Upper lobe of right lung (tissue), 1 donor: ENCODE data around the gene EIF2S2. TPM values are rescaled to one million over a fixed set of nuclear protein-coding genes. Genes with fewer than 3 reads are reported as not detected.

Experiments
- ATAC-seq: fragments of 200-7000 bp; cut with Tn5 transposase; one replicate; pipeline ENCODE4 v1.9.1; 2020; ENCODE audit warnings: mild to moderate bottlenecking, moderate library complexity
- DNase-seq: peaks from one replicate; pipeline ENCODE4 v3.0.0-alpha.2; 2020
- H3K27ac ChIP-seq: fragments of 200-600 bp; one replicate; pipeline ENCODE4 v1.8.0; 2022
- H3K27me3 ChIP-seq: fragments of 200-600 bp; one replicate; pipeline ENCODE4 v1.8.0; 2022; ENCODE audit warnings: mild to moderate bottlenecking
- H3K36me3 ChIP-seq: fragments of 200-600 bp; one replicate; pipeline ENCODE4 v1.8.0; 2022
- H3K4me1 ChIP-seq: fragments of 200-600 bp; one replicate; pipeline ENCODE4 v1.8.0; 2022
- H3K4me3 ChIP-seq: fragments of 200-600 bp; one replicate; pipeline ENCODE4 v1.8.0; 2022; ENCODE audit warnings: mild to moderate bottlenecking
- H3K9me3 ChIP-seq: fragments of 200-600 bp; one replicate; pipeline ENCODE4 v1.8.0; 2022
- intact Hi-C: fragments of 100-400 bp; cut with DNase I; formaldehyde crosslinking; loops from one replicate; pipeline ENCODE4 v1.11.0; 2022
- total RNA-seq: library from RNA; stranded (reverse); fragmentation: NEBNext Ultra II Directional; extraction: Animal tissue kit (Norgen Biotek cat#: 25700); gene quantifications from one replicate; pipeline ENCODE4 v1.2.1, GENCODE V29; 2021
- TF ChIP-seq, protein P1 (sequence below): fragments of 200-600 bp; IDR thresholded peaks from one replicate; pipeline ENCODE4 v1.8.0; 2022; ENCODE audit warnings: antibody characterized with exemption
- donor health status: DM: no; HTN: yes; CAD: no; lungs with severe emphysema.

EIF2S2 gene
- total RNA-seq, 1 donor from 2014 or later, result 54.4 TPM

DNA sequence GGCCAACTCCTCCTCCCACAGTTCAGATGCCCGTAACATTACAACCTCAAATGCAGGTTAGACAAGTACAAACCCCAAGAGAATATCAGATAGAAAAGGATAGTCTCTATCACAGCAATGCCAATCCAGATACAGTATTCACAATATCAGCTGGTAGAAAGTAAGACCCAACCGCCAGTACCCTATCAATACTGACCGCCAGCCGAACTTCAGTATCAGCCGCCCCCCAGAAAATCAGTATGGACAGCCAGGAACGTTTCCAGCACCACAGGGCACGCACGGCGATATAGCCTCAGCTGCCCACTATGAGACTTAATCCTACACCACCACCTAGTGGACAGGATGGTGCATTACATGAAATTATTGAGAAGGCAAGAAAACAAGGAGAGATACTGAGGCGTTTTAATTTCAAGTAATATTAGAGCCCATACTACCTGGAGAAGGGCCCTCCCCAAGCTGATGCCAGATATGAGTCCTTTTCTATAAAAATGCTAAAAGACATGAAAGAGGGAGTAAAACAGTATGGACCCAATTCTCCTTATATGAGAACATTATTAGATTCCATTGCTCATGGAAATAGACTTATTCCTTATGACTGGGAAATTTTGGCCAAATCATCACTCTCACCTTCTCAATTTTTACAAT lies 17.6 kb upstream of the EIF2S2 start:
- no peak for DNase-seq
- intact Hi-C loops, result no loop called here
- Histone ChIP-seq H3K4me3 (no peak overlapping the region), H3K27ac (no peak overlapping the region), H3K27me3 (no peaks in the 10 kb centered on the region), H3K4me1 (no peaks in the 10 kb centered on the region), H3K9me3 (no peaks in the 10 kb centered on the region), H3K36me3 (no peaks in the 10 kb centered on the region)
- TF ChIP-seq, protein P1, sequence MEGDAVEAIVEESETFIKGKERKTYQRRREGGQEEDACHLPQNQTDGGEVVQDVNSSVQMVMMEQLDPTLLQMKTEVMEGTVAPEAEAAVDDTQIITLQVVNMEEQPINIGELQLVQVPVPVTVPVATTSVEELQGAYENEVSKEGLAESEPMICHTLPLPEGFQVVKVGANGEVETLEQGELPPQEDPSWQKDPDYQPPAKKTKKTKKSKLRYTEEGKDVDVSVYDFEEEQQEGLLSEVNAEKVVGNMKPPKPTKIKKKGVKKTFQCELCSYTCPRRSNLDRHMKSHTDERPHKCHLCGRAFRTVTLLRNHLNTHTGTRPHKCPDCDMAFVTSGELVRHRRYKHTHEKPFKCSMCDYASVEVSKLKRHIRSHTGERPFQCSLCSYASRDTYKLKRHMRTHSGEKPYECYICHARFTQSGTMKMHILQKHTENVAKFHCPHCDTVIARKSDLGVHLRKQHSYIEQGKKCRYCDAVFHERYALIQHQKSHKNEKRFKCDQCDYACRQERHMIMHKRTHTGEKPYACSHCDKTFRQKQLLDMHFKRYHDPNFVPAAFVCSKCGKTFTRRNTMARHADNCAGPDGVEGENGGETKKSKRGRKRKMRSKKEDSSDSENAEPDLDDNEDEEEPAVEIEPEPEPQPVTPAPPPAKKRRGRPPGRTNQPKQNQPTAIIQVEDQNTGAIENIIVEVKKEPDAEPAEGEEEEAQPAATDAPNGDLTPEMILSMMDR, result peak; percentile 89
- peak; percentile 99 for ATAC-seq

DNA sequence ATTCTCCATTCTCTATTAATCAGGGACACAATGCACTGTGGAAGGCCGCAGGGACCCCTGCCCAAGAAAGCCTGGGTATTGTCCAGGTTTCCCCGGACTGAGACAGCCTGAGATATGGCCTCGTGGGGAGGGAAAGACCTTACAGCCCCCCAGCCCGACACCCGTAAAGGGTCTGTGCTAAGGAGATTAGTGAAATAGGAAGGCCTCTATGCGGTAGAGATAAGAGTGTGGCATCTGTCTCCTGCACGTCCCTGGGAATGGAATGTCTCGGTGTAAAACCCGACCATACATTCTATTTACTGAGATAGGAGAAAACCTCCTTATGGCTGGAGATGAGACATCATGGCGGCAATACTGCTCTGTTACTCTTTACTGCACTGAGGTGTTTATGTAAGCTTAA lies 15.7 kb upstream of the EIF2S2 start:
- TF ChIP-seq, protein P1, result no peak
- Histone ChIP-seq H3K4me1 (no peaks in the 10 kb centered on the region), H3K27me3 (no peaks in the 10 kb centered on the region), H3K4me3 (no peak overlapping the region), H3K9me3 (no peaks in the 10 kb centered on the region), H3K27ac (no peak overlapping the region), H3K36me3 (no peaks in the 10 kb centered on the region)
- no peak for DNase-seq
- no peak for ATAC-seq
- intact Hi-C loops, result no loop called here

DNA sequence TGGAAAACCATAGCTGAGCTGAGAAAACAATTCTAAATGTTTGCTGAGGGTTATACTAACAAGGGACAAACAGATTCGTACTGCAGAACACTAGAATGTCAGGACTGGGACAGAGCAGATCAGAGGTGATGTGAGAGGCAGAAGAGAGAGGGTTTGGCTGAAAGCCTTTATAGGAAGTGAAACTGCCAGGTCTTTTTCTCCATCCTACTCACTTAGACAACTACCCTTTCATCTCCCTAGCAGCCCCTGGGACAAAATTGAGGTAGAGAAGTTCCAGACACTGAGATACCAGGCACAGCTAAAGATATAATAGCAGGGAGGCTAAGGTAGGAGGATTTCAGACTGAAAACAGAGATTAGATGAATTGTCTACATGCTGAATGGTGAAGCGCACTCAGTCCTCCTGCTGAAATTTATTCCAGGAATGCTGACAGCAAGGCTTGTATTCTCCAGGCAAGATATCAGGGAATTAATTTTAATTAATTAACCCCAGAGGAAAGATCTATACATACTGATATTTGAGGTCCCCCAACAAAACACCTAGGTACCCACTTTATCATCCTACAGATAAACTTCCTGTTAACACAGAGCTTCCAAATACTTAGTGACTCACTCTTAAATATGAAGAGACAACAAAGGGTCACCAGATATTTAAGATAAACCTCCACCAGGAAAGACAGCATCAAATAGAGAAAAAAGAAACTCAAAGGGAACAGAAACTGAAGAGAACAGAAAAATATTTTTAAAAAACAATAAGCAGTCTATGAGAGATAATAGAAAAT lies 12.6 kb upstream of the EIF2S2 start:
- no peak overlapping the region for H3K4me3 ChIP-seq
- H3K4me1 ChIP-seq, result no peaks in the 10 kb centered on the region
- no peaks in the 10 kb centered on the region for H3K36me3 ChIP-seq
- no peaks in the 10 kb centered on the region for H3K9me3 ChIP-seq
- no peaks in the 10 kb centered on the region for H3K27me3 ChIP-seq
- TF ChIP-seq, protein P1, result no peak
- no peak overlapping the region for H3K27ac ChIP-seq
- intact Hi-C loops, result no loop called here
- ATAC-seq, result no peak
- no peak for DNase-seq

DNA sequence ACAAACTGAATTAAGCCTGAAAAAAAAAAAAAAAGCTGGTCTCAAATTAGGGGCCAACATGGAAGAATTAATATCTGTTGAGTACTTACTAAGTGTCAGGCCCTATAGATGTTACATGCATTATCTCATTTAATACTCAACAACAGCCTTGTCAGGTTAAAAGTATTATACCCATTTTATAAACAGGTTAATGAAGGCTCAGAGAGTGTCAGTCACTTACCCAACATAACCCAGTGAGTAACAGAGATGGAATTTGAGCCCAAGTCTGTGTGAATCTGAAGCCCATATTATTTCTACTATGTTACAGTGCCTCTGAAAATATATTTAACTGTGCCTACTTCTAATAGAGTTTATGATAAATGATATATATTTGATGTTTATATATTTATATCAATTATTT lies 11.3 kb upstream of the EIF2S2 start:
- Histone ChIP-seq H3K9me3 (no peaks in the 10 kb centered on the region), H3K4me3 (no peak overlapping the region), H3K4me1 (no peaks in the 10 kb centered on the region), H3K36me3 (no peaks in the 10 kb centered on the region), H3K27me3 (no peaks in the 10 kb centered on the region), H3K27ac (no peak overlapping the region)
- DNase-seq, result no peak
- no peak for ATAC-seq
- intact Hi-C loops, result no loop called here
- TF ChIP-seq, protein P1, result no peak

DNA sequence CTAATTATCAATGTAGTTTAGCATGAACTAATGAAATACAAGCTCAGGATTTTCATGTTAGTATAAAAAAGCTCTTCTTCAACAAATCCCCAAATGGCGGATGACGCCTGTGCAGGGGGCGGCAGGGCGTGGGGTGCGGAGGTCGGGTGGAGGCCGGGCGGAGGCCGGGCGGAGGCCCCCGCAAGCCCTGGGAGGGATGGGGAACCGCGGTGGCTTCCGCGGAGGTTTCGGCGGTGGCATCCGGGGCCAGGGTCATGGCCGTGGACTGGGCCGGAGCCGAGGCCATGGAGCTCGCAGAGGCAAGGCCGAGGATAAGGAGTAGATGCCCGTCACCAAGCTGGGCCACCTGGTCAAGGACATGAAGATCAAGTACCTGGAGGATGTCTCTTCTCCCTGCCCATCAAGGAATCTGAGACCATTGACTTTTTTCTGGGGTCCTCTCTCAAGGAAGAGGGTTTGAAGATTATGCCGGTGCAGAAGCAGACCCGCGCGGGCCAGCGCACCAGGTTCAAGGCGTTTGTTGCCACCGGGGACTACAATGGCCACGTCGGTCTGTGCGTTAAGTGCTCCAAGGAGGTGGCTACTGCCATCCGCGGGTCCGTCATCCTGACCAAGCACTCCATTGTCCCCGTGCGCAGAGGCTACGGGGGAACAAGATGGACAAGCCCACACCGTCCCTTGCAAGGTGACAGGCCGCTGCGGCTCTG lies 10.4 kb upstream of the EIF2S2 start:
- TF ChIP-seq, protein P1, result no peak
- Histone ChIP-seq H3K36me3 (no peaks in the 10 kb centered on the region), H3K9me3 (no peaks in the 10 kb centered on the region), H3K27me3 (no peaks in the 10 kb centered on the region), H3K4me3 (no peak overlapping the region), H3K4me1 (no peaks in the 10 kb centered on the region), H3K27ac (no peak overlapping the region)
- intact Hi-C loops, result no loop called here
- ATAC-seq (no peak), DNase-seq (no peak)
